Panc1 (cell line): Measurements from ENCODE around the gene VEZF1. TPM values are rescaled to one million over a fixed set of nuclear protein-coding genes. Genes with fewer than 3 reads are reported as not detected.
A peak's percentile ranks its signal among the peaks of the same experiment; 100 is the strongest.

Source experiments
- ATAC-seq: fragments of 200-7000 bp; cut with Tn5 transposase; 2 replicates; pipeline ENCODE4 v1.9.1; 2020; ENCODE audit warnings: mild to moderate bottlenecking, moderate library complexity
- BruUV-seq: library from RNA; stranded (reverse); fragments of 400-500 nt; replicated peaks from 2 replicates; lab custom pipeline; 2021; lab: Mats Ljungman, UMichigan
- CTCF ChIA-PET: fragments of 300-600 bp; sonication (Branson Sonifier 250); formaldehyde crosslinking; loops from one replicate; lab custom pipeline; 2022; ENCODE audit warnings: antibody characterized with exemption; lab: Charles Lee
- POLR2A ChIA-PET: fragments of 300-600 bp; sonication (Branson Sonifier 250); formaldehyde crosslinking; loops from one replicate; lab custom pipeline; 2022; ENCODE audit warnings: antibody characterized with exemption; lab: Charles Lee
- DNase-seq: peaks from one replicate; pipeline ENCODE4 v3.0.0-alpha.2; 2010; ENCODE audit warnings: low read depth, low spot score
- H3K27ac ChIP-seq: 2 replicates; pipeline ENCODE4 v1.5.1; 2011; ENCODE audit warnings: mild to moderate bottlenecking, low read length, inconsistent platforms
- H3K27me3 ChIP-seq: fragments of 200-500 bp; sonication (Bioruptor generic); 2 replicates; pipeline ENCODE4 v1.6.0; 2014; ENCODE audit warnings: low read length, inconsistent platforms; ENCODE audit not compliant: control insufficient read depth, insufficient read depth
- H3K36me3 ChIP-seq: fragments of 200-500 bp; sonication (Bioruptor generic); 2 replicates; pipeline ENCODE4 v1.5.1; 2014; ENCODE audit warnings: inconsistent platforms, mild to moderate bottlenecking, low read length, moderate library complexity; ENCODE audit not compliant: control insufficient read depth, insufficient read depth
- H3K4me1 ChIP-seq: 2 replicates; pipeline ENCODE4 v1.5.1; 2011; ENCODE audit warnings: inconsistent platforms, mild to moderate bottlenecking, low read length, moderate library complexity; ENCODE audit not compliant: control insufficient read depth, insufficient read depth
- H3K4me3 ChIP-seq, 2 experiments: 2 replicates each; pipeline ENCODE4 v1.5.1; 2011 to 2012; ENCODE audit warnings: low read depth in 2 of 2, low read length in 2 of 2, mild to moderate bottlenecking in 2 of 2, inconsistent platforms in 1 of 2, moderate library complexity in 1 of 2
- H3K9me3 ChIP-seq: fragments of 200-500 bp; sonication (Bioruptor generic); 2 replicates; pipeline ENCODE4 v1.5.1; 2014; ENCODE audit warnings: low read depth, mild to moderate bottlenecking, inconsistent platforms, low read length, moderate library complexity; ENCODE audit not compliant: control insufficient read depth, insufficient read depth
- CTCF ChIP-seq: fragments of 450-650 bp; IDR thresholded peaks from 2 replicates; pipeline ENCODE4 v1.5.1; 2017; ENCODE audit warnings: mild to moderate bottlenecking
- POLR2AphosphoS5 ChIP-seq: IDR thresholded peaks from 2 replicates; pipeline ENCODE4 v1.6.1; 2012; ENCODE audit warnings: mild to moderate bottlenecking, low read depth, low read length, moderate library complexity
- SIN3A ChIP-seq: IDR thresholded peaks from 2 replicates; pipeline ENCODE4 v1.6.1; 2012; ENCODE audit warnings: low read depth, mild to moderate bottlenecking, low read length, moderate library complexity, borderline replicate concordance; ENCODE audit not compliant: insufficient read depth
- TCF7L2 ChIP-seq: IDR thresholded peaks from 2 replicates; pipeline ENCODE4 v1.6.1; 2011; ENCODE audit warnings: mild to moderate bottlenecking, low read depth, low read length, inconsistent platforms
- in situ Hi-C: cut with HindIII; loops from 2 replicates; pipeline ENCODE4 v1.10.0; 2016; ENCODE audit warnings: low sequenced_read_pairs, low pct_unique_long_range_greater_than_20kb
- intact Hi-C: fragments of 100-400 bp; cut with micrococcal nuclease; formaldehyde crosslinking; loops from one replicate; pipeline ENCODE4 v1.10.0; 2022; ENCODE audit not compliant: unreplicated experiment
- total RNA-seq: library from RNA; stranded (reverse); gene quantifications from one replicate; pipeline ENCODE4 v1.2.1, GENCODE V29; 2021; ENCODE audit not compliant: unreplicated experiment
- TF ChIP-seq, protein P1 (sequence below), 2 experiments: IDR thresholded peaks; 2 replicates each; pipeline ENCODE4 v1.6.1; 2011 to 2012; ENCODE audit warnings: low read depth in 2 of 2, control low read depth in 1 of 2, low read length in 1 of 2, mild to moderate bottlenecking in 1 of 2, moderate library complexity in 1 of 2; ENCODE audit not compliant: insufficient read depth in 1 of 2

The VEZF1 gene
- total RNA-seq, 1 experiment from 2014 or later, result 73.5 TPM

DNA sequence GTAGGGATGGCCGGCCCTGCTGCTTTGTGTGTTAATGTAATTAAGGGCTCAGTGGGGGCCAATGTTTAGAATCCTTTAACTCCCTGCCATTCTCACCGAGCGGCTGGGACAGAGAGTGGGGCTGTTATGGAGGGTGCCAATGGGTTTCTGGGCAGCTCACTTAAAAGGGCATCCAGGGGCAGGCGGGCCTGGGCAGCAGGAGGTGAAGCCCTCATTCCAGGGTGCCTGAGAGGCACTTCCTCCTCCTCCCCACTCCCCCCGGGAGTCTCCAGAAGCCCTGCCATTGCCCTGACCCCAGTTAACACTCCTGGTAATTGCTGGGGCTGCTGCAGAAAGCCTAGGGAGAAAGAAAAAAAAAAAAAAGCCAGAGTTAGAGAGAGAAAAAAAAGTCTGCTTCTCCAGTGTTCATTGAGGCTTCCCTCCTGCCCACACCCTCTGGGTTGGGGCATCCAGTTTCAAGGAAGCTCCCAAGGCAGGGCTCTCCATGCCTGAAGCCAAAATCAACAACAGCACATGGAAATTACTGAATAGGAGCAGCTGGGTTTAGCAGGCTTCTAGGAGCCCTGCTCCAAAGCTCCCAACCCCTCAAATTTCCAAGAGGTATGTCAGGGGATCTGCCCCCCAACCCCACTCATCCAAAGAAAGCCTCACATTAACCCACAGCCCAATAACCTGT is 60.9 kb downstream of the VEZF1 start:
- TF ChIP-seq TCF7L2, result 0 out of 2 replicates have a peak, but pooled peaks have one; percentile 45
- no peak for TF ChIP-seq CTCF
- POLR2A ChIA-PET, result interaction anchor here (0.7 kb wide), 1 partner anchor 16 kb away, joined by 6 read pairs; no protein-coding TSS in a partner anchor
- DNase-seq (no peak), ATAC-seq (peak; percentile 39; the same call in 1 of the 2 replicates)
- CTCF ChIA-PET, result no interaction called here
- H3K4me3 ChIP-seq, result no peak overlapping the region
- in situ Hi-C loops (no loop called here), intact Hi-C loops (no loop called here)
- H3K27me3 ChIP-seq, result no peaks in the 10 kb centered on the region
- H3K36me3 ChIP-seq, result no peaks in the 10 kb centered on the region
- BruUV-seq, result no TSS peak
- peaks cover 70% of the 10 kb centered on the region for H3K4me1 ChIP-seq
- H3K9me3 ChIP-seq, result no peaks in the 10 kb centered on the region
- H3K27ac ChIP-seq, result peak overlapping the region; percentile 74

DNA sequence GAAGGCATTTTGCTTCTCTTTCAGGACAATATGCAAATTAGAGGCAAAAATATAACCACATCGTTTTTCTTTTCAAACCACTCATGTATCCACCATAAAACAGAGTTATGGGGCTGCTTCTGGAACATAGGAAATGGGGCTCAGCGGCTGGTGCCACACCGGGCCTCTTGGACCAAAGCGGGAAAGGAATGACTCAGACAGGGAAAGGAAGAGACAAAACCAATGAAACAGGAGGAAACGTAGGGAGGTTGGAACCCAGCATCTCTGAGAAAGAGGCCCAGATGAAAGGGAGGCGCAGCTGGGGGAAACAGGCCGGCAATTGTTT is 61.4 kb downstream of the VEZF1 start:
- POLR2A ChIA-PET, result no interaction called here
- peaks cover 69% of the 10 kb centered on the region for H3K4me1 ChIP-seq
- in situ Hi-C loops, result no loop called here

DNA sequence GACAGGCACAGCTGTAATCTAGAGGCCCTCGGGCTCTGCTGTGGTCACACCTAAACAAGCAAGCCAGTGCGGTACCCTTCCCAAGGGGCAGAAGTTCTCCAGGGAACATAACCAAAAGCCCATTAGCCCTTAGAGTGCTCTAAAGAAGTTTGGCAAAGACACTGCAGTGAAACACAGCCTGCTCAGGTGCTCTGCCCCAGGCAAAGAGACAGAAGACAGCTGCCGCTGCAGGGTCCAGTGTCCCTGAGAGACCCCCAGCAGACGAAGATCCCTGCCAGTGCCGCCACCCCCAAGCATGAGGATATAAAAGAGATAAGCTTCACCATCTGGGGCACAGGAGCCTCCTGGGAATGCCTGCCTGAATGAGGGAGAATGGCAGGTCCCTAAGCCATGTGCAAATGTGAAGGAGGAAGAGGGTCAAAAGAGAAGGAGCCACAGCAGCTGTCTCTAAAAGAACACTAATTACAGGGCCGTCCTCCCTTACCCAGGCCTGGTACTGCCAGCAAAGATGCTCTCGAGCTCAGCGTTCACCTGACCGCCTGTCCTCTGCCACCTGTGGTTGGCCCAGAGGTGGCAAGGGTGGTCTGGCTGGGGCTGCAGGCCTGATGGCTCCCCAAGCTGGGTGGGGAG is 62.6 kb downstream of the VEZF1 start:
- ChIA-PET POLR2A (interaction anchor here (0.6 kb wide), 2 partner anchors 82 to 231 kb away, joined by 3 read pairs; no protein-coding TSS in a partner anchor), CTCF (no interaction called here)
- no peaks in the 10 kb centered on the region for H3K36me3 ChIP-seq
- in situ Hi-C loops (no loop called here), intact Hi-C loops (no loop called here)
- no peak overlapping the region for H3K4me3 ChIP-seq
- H3K27me3 ChIP-seq, result no peaks in the 10 kb centered on the region
- no peak for ATAC-seq
- no peak for TF ChIP-seq SIN3A
- TF ChIP-seq POLR2AphosphoS5, result no peak
- TF ChIP-seq CTCF, result no peak
- TF ChIP-seq, protein P1, sequence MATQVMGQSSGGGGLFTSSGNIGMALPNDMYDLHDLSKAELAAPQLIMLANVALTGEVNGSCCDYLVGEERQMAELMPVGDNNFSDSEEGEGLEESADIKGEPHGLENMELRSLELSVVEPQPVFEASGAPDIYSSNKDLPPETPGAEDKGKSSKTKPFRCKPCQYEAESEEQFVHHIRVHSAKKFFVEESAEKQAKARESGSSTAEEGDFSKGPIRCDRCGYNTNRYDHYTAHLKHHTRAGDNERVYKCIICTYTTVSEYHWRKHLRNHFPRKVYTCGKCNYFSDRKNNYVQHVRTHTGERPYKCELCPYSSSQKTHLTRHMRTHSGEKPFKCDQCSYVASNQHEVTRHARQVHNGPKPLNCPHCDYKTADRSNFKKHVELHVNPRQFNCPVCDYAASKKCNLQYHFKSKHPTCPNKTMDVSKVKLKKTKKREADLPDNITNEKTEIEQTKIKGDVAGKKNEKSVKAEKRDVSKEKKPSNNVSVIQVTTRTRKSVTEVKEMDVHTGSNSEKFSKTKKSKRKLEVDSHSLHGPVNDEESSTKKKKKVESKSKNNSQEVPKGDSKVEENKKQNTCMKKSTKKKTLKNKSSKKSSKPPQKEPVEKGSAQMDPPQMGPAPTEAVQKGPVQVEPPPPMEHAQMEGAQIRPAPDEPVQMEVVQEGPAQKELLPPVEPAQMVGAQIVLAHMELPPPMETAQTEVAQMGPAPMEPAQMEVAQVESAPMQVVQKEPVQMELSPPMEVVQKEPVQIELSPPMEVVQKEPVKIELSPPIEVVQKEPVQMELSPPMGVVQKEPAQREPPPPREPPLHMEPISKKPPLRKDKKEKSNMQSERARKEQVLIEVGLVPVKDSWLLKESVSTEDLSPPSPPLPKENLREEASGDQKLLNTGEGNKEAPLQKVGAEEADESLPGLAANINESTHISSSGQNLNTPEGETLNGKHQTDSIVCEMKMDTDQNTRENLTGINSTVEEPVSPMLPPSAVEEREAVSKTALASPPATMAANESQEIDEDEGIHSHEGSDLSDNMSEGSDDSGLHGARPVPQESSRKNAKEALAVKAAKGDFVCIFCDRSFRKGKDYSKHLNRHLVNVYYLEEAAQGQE (IDR thresholded peaks at IDR 0.05; ENCODE audit: insufficient read depth in 1 of 2, low read depth in 2 of 2, low read length in 1 of 2), result no peak
- no peak for TF ChIP-seq TCF7L2
- peaks cover 66% of the 10 kb centered on the region for H3K4me1 ChIP-seq
- BruUV-seq, result no TSS peak
- H3K27ac ChIP-seq, result peak overlapping the region; percentile 23
- no peaks in the 10 kb centered on the region for H3K9me3 ChIP-seq
- no peak for DNase-seq

More for the DNA sequence above, 61.4 kb downstream of the VEZF1 start:
- TF ChIP-seq CTCF, result no peak
- intact Hi-C loops, result no loop called here
- ATAC-seq, result 0 out of 2 replicates have a peak, but pooled peaks have one; percentile 3
- Histone ChIP-seq H3K36me3 (no peaks in the 10 kb centered on the region), H3K27me3 (no peaks in the 10 kb centered on the region), H3K4me3 (no peak overlapping the region), H3K27ac (peak overlapping the region; percentile 74; the same call in 1 of the 2 replicates), H3K9me3 (no peaks in the 10 kb centered on the region)
- BruUV-seq, result no TSS peak
- CTCF ChIA-PET, result no interaction called here
- no peak for DNase-seq
